Lung (tissue), 12 donors: ENCODE measurements around the gene STS. TPM values are rescaled to one million over a fixed set of nuclear protein-coding genes. Genes with fewer than 3 reads are reported as not detected.

ENCODE experiments used
- ATAC-seq: fragments of 200-7000 bp; cut with Tn5 transposase; one replicate; pipeline ENCODE4 v1.9.1; 2020; ENCODE audit warnings: moderate number of reproducible peaks; ENCODE audit not compliant: insufficient read depth, low FRiP score
- DNase-seq, 3 donors: peaks; one replicate each; pipeline ENCODE4 v3.0.0-alpha.2; 2013 to 2017
- H3K27ac ChIP-seq, 2 donors: one replicate each; pipeline ENCODE4 v1.5.1; 2013; ENCODE audit warnings: mild to moderate bottlenecking in 2 of 2, moderate library complexity in 2 of 2, control low read depth in 1 of 2, inconsistent platforms in 1 of 2, low read depth in 1 of 2, low read length in 1 of 2
- H3K27me3 ChIP-seq, 3 donors: one replicate each; pipeline ENCODE4 v1.5.1; 2013; ENCODE audit warnings: low read length in 2 of 3; ENCODE audit not compliant: control insufficient read depth in 3 of 3, insufficient read depth in 3 of 3
- H3K36me3 ChIP-seq, 4 donors: one replicate each; pipeline ENCODE4 v1.5.1; 2013; ENCODE audit warnings: low read length in 4 of 4, mild to moderate bottlenecking in 1 of 4, moderate library complexity in 1 of 4; ENCODE audit not compliant: control insufficient read depth in 4 of 4, insufficient read depth in 4 of 4
- H3K4me1 ChIP-seq, 5 donors: one replicate each; pipeline ENCODE4 v1.5.1; 2013; ENCODE audit warnings: low read length in 5 of 5, mild to moderate bottlenecking in 2 of 5, moderate library complexity in 1 of 5; ENCODE audit not compliant: control insufficient read depth in 5 of 5, insufficient read depth in 5 of 5
- H3K4me3 ChIP-seq: one replicate; pipeline ENCODE4 v1.5.1; 2013; ENCODE audit warnings: mild to moderate bottlenecking, control low read depth, moderate library complexity
- H3K9ac ChIP-seq, 2 donors: one replicate each; pipeline ENCODE4 v1.5.1; 2013; ENCODE audit warnings: low read length in 2 of 2, control low read depth in 1 of 2; ENCODE audit not compliant: insufficient read depth in 1 of 2
- H3K9me3 ChIP-seq, 4 donors: one replicate each; pipeline ENCODE4 v1.5.1; 2013; ENCODE audit warnings: low read length in 3 of 4, mild to moderate bottlenecking in 1 of 4, moderate library complexity in 1 of 4; ENCODE audit not compliant: control insufficient read depth in 4 of 4, insufficient read depth in 3 of 4
- CTCF ChIP-seq: IDR thresholded peaks from 2 replicates; pipeline ENCODE4 v1.5.1; 2012; ENCODE audit warnings: mild to moderate bottlenecking; ENCODE audit errors: control extremely low read depth, extremely low read depth
- WGBS, 2 donors: extraction: QIAGEN DNeasy Blood & Tissue Kit; methylation state at CpG; one replicate each; pipeline ENCODE4 v1.1.7; 2013; 5-methylcytosine and 5-hydroxymethylcytosine counted together
- polyA plus RNA-seq, 2 donors: library from polyadenylated mRNA; stranded (reverse); fragments of 200-250 nt; gene quantifications; one replicate each; pipeline ENCODE4 v1.2.1, GENCODE V29; 2013
- total RNA-seq, 2 donors: library from RNA; depleted of rRNA in 1 of 2; stranded (reverse); fragments of >200 nt in 1 of 2; gene quantifications; one replicate each; pipeline ENCODE4 v1.2.1, GENCODE V29; 2014 to 2021
- donor health status: control.
- donor health status: control.
- donor health status: Bipolar disorder and iron deficiency.
- donor health status: healthy.
- donor health status: DM: yes; HTN: yes; CAD: no.

The STS gene
- total and polyA plus RNA-seq, 4 donors: 5.1 to 16.7 (median 10.9) TPM

- H3K9ac ChIP-seq: no peak overlapping the region
- no peak for DNase-seq
- TF ChIP-seq CTCF: no peak
- no peaks in the 10 kb centered on the region for H3K36me3 ChIP-seq
- ATAC-seq: no peak
- 94 to 95% methylated on average over 2 of the region's 2 CpGs for WGBS, 2 donors
- H3K27ac ChIP-seq: no peak overlapping the region
- no peak overlapping the region for H3K4me3 ChIP-seq
- peaks cover 0 to 2% (median 0%) of the 10 kb centered on the region in 4 donors for H3K9me3 ChIP-seq
- peaks cover 0 to 6% (median 2%) of the 10 kb centered on the region in 3 donors for H3K27me3 ChIP-seq
- peaks cover 0 to 12% (median 6%) of the 10 kb centered on the region in 5 donors for H3K4me1 ChIP-seq
These were observed 12.5 kb upstream of the STS start for GRCh38 chrX:7134981-7135380.

GRCh38 chrX:7139202-7140081 is 8.1 kb upstream of the STS start:
- H3K36me3 ChIP-seq: peaks cover 0 to 2% (median 0%) of the 10 kb centered on the region in 4 donors
- H3K9ac ChIP-seq: no peak overlapping the region
- WGBS, 2 donors: 92% methylated on average over 9 of the region's 9 CpGs
- TF ChIP-seq CTCF: no peak
- H3K4me3 ChIP-seq: no peak overlapping the region
- no peak overlapping the region for H3K27ac ChIP-seq
- ATAC-seq (no peak), DNase-seq (no peak)
- peaks cover 0 to 2% (median 0%) of the 10 kb centered on the region in 4 donors for H3K9me3 ChIP-seq
- H3K4me1 ChIP-seq: peaks cover 0 to 5% (median 0%) of the 10 kb centered on the region in 5 donors
- peaks cover 0 to 17% (median 4%) of the 10 kb centered on the region in 3 donors for H3K27me3 ChIP-seq

DNA sequence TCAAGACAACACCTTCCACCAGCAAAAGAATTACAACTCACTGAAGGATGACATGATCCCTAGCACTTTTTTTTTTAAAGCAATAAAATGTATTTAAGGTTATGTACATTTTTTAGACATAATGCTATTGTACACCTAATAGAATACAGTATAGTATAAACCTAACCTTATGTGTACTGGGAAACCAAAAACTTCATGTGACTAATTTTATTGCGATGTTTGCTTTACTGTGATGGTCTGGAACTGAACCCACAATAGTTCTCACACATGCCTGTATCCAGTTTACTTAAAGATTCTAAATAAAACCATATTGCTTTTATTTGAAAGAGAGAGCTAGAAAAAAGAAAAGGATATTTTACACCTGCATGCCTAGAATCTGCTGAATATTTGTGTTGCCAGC is 4.4 kb upstream of the STS start:
- Histone ChIP-seq H3K36me3 (peaks cover 0 to 2% (median 0%) of the 10 kb centered on the region in 4 donors), H3K27me3 (peaks cover 0 to 23% (median 5%) of the 10 kb centered on the region in 3 donors), H3K9ac (no peak overlapping the region), H3K4me3 (no peak overlapping the region), H3K27ac (no peak overlapping the region), H3K9me3 (peaks cover 0 to 2% (median 0%) of the 10 kb centered on the region in 4 donors), H3K4me1 (peaks cover 0 to 9% (median 0%) of the 10 kb centered on the region in 5 donors)
- DNase-seq (no peak), ATAC-seq (no peak)
- no peak for TF ChIP-seq CTCF
- 96 to 97% methylated on average over 1 of the region's 1 CpG for WGBS, 2 donors
